ENCODE results near the gene VAV2. TPM values are rescaled to one million over a fixed set of nuclear protein-coding genes. Genes with fewer than 3 reads are reported as not detected.

The VAV2 gene
- total RNA-seq, 1 donor from 2014 or later, result 34.6 TPM

- DNase-seq, result no peak
- H3K27ac ChIP-seq, result no peak overlapping the region
- H3K4me3 ChIP-seq, result no peak overlapping the region
Observed at GRCh38 chr9:133950192-133950591, 41.9 kb downstream of the VAV2 start.

GRCh38 chr9:133949486-133950061, 42.5 kb downstream of the VAV2 start:
- Histone ChIP-seq H3K9me3 (no peaks in the 10 kb centered on the region), H3K36me3 (no peaks in the 10 kb centered on the region), H3K4me3 (no peak overlapping the region), H3K27me3 (no peaks in the 10 kb centered on the region), H3K4me1 (peaks cover 20% of the 10 kb centered on the region), H3K27ac (no peak overlapping the region)
- intact Hi-C loops (cut with DNase I), result no loop called here
- no peak for ATAC-seq
- TF ChIP-seq CTCF (IDR thresholded peaks at IDR 0.05), result no peak
- no peak for DNase-seq

More at GRCh38 chr9:133950192-133950591, 41.9 kb downstream of the VAV2 start:
- ATAC-seq, result no peak
- TF ChIP-seq CTCF (IDR thresholded peaks at IDR 0.05), result no peak
- H3K9me3 ChIP-seq, result no peaks in the 10 kb centered on the region
- no peaks in the 10 kb centered on the region for H3K27me3 ChIP-seq
- intact Hi-C loops (cut with DNase I), result no loop called here
- no peaks in the 10 kb centered on the region for H3K36me3 ChIP-seq
- peaks cover 23% of the 10 kb centered on the region for H3K4me1 ChIP-seq

- Histone ChIP-seq H3K4me3 (no peak overlapping the region), H3K27ac (no peak overlapping the region), H3K36me3 (no peaks in the 10 kb centered on the region), H3K27me3 (no peaks in the 10 kb centered on the region), H3K4me1 (peaks cover 20% of the 10 kb centered on the region), H3K9me3 (no peaks in the 10 kb centered on the region)
- no peak for TF ChIP-seq CTCF (IDR thresholded peaks at IDR 0.05)
- ATAC-seq (no peak), DNase-seq (no peak)
- intact Hi-C loops (cut with DNase I), result no loop called here
Observed at GRCh38 chr9:133948561-133949485, 43.3 kb downstream of the VAV2 start.

GRCh38 chr9:133948131-133948530, 44.0 kb downstream of the VAV2 start:
- no peak for TF ChIP-seq CTCF (IDR thresholded peaks at IDR 0.05)
- H3K36me3 ChIP-seq, result no peaks in the 10 kb centered on the region
- no peaks in the 10 kb centered on the region for H3K27me3 ChIP-seq
- H3K4me1 ChIP-seq, result peaks cover 20% of the 10 kb centered on the region
- H3K4me3 ChIP-seq, result no peak overlapping the region
- ATAC-seq (peak; percentile 12), DNase-seq (peak; percentile 59)
- intact Hi-C loops (cut with DNase I), result no loop called here
- H3K9me3 ChIP-seq, result no peaks in the 10 kb centered on the region
- H3K27ac ChIP-seq, result no peak overlapping the region

GRCh38 chr9:133946840-133947486, 45.2 kb downstream of the VAV2 start:
- Histone ChIP-seq H3K27me3 (no peaks in the 10 kb centered on the region), H3K27ac (no peak overlapping the region), H3K4me3 (no peak overlapping the region), H3K4me1 (peaks cover 20% of the 10 kb centered on the region), H3K9me3 (no peaks in the 10 kb centered on the region), H3K36me3 (no peaks in the 10 kb centered on the region)
- intact Hi-C loops (cut with DNase I), result no loop called here
- ATAC-seq (no peak), DNase-seq (peak; percentile 43)
- no peak for TF ChIP-seq CTCF (IDR thresholded peaks at IDR 0.05)
